SK-N-SH (cell line): ENCODE results near the gene ELOVL4. TPM values are rescaled to one million over a fixed set of nuclear protein-coding genes. Genes with fewer than 3 reads are reported as not detected.

Source experiments
- CTCF ChIA-PET: fragments of 300-600, 350-600 bp; formaldehyde crosslinking; extraction: SDS; loops from one replicate; lab custom pipeline; 2021; lab: Yijun Ruan, JAX
- POLR2A ChIA-PET: fragments of 350-600 bp; sonication (Branson Sonifier 250); formaldehyde crosslinking; extraction: SDS; loops from one replicate; lab custom pipeline; 2020; ENCODE audit warnings: antibody characterized with exemption, inconsistent platforms; lab: Yijun Ruan, JAX
- DNase-seq: peaks from one replicate; pipeline ENCODE4 v3.0.0; 2012
- H2AFZ ChIP-seq: fragments of 200-600 bp; sonication (generic); 2 replicates; pipeline ENCODE4 v1.8.1; 2016; ENCODE audit warnings: antibody characterized with exemption, mild to moderate bottlenecking, low read depth
- H3F3A ChIP-seq: fragments of 200-600 bp; sonication (generic); replicated peaks from 2 replicates; pipeline ENCODE3; 2016; ENCODE audit warnings: antibody characterized with exemption, mild to moderate bottlenecking; ENCODE audit not compliant: insufficient read depth
- H3K27ac ChIP-seq, 2 experiments: fragments of 200-500 bp in 1 of 2; fragments of 200-600 bp in 1 of 2; sonication (Bioruptor generic) in 1 of 2; sonication (generic), shearing (Covaris generic) in 1 of 2; 2 replicates each; pipeline versions ENCODE4 v1.5.1 to v1.6.1; 2014 to 2016; ENCODE audit warnings: low read depth in 2 of 2, inconsistent platforms in 1 of 2, low read length in 1 of 2, mild to moderate bottlenecking in 1 of 2, mixed read lengths in 1 of 2
- H3K27me3 ChIP-seq: fragments of 200-600 bp; sonication (generic), shearing (Covaris generic); 2 replicates; pipeline ENCODE4 v1.6.1; 2016; ENCODE audit warnings: mixed run types; ENCODE audit not compliant: insufficient read depth
- H3K36me3 ChIP-seq, 2 experiments: fragments of 200-500 bp in 1 of 2; fragments of 200-600 bp in 1 of 2; sonication (Bioruptor generic) in 1 of 2; sonication (generic) in 1 of 2; replicated peaks in 1 of 2; 2 replicates each; pipeline versions ENCODE3 to v1.5.1; 2014 to 2016; ENCODE audit warnings: low read length in 1 of 2, mild to moderate bottlenecking in 1 of 2; ENCODE audit not compliant: insufficient read depth in 2 of 2, control insufficient read depth in 1 of 2
- H3K4me1 ChIP-seq, 2 experiments: fragments of 200-500 bp in 1 of 2; fragments of 200-600 bp in 1 of 2; sonication (Bioruptor generic) in 1 of 2; sonication (generic), shearing (Covaris generic) in 1 of 2; 2 replicates each; pipeline versions ENCODE4 v1.5.1 to v1.6.1; 2014 to 2016; ENCODE audit warnings: low read depth in 1 of 2, low read length in 1 of 2, mixed run types in 1 of 2; ENCODE audit not compliant: insufficient read depth in 2 of 2, control insufficient read depth in 1 of 2
- H3K4me2 ChIP-seq: fragments of 200-600 bp; sonication (generic), shearing (Covaris generic); 2 replicates; pipeline ENCODE4 v1.6.1; 2017; ENCODE audit warnings: mixed run types
- H3K4me3 ChIP-seq, 2 experiments: fragments of 200-500 bp in 1 of 2; fragments of 200-600 bp in 1 of 2; sonication (Bioruptor generic) in 1 of 2; sonication (generic), shearing (Covaris generic) in 1 of 2; 2 replicates each; pipeline versions ENCODE4 v1.5.1 to v1.8.1; 2014 to 2016; ENCODE audit warnings: low read depth in 2 of 2, inconsistent platforms in 1 of 2, low read length in 1 of 2, mild to moderate bottlenecking in 1 of 2, mixed read lengths in 1 of 2, moderate library complexity in 1 of 2
- H3K79me2 ChIP-seq: fragments of 200-600 bp; sonication (generic); 2 replicates; pipeline ENCODE4 v1.8.1; 2017; ENCODE audit warnings: mild to moderate bottlenecking; ENCODE audit not compliant: insufficient read depth
- H3K9ac ChIP-seq: fragments of 200-600 bp; sonication (generic); 2 replicates; pipeline ENCODE4 v1.6.1; 2017; ENCODE audit warnings: mixed run types
- H3K9me2 ChIP-seq: fragments of 200-600 bp; sonication (generic); 2 replicates; pipeline ENCODE4 v1.6.1; 2017; ENCODE audit warnings: mixed run types
- H3K9me3 ChIP-seq: fragments of 200-600 bp; sonication (generic); 2 replicates; pipeline ENCODE4 v1.6.1; 2017; ENCODE audit warnings: mixed run types, mild to moderate bottlenecking, moderate library complexity
- H4K20me1 ChIP-seq: fragments of 200-600 bp; sonication (generic); 2 replicates; pipeline ENCODE4 v1.6.1; 2017; ENCODE audit warnings: mild to moderate bottlenecking, mixed run types; ENCODE audit not compliant: insufficient read depth
- EP300 ChIP-seq, 2 experiments: IDR thresholded peaks; 2 replicates each; pipeline versions ENCODE4 v1.4.0 to v1.6.1; 2012; ENCODE audit warnings: borderline replicate concordance in 1 of 2, low read depth in 1 of 2, low read length in 1 of 2
- FOXJ3 ChIP-seq: sonication (generic); formaldehyde crosslinking; IDR thresholded peaks from 2 replicates; pipeline ENCODE4 v1.5.1; 2020; ENCODE audit warnings: mild to moderate bottlenecking, missing genetic modification reagents
- GATA2 ChIP-seq: sonication (generic); formaldehyde crosslinking; IDR thresholded peaks from 2 replicates; pipeline ENCODE4 v1.5.0; 2020; ENCODE audit warnings: mild to moderate bottlenecking, missing genetic modification reagents
- MEF2A ChIP-seq: IDR thresholded peaks from 2 replicates; pipeline ENCODE4 v1.4.0; 2012; ENCODE audit warnings: low read depth, borderline replicate concordance
- MXI1 ChIP-seq: IDR thresholded peaks from 2 replicates; pipeline ENCODE4 v1.6.1; 2012; ENCODE audit warnings: mild to moderate bottlenecking, low read depth, low read length, improper control_type of control experiment
- RCOR1 ChIP-seq: fragments of 150-350 bp; IDR thresholded peaks from 2 replicates; pipeline ENCODE4 v1.6.1; 2017; ENCODE audit warnings: antibody characterized with exemption, low read length
- RFX5 ChIP-seq: IDR thresholded peaks from 2 replicates; pipeline ENCODE4 v1.6.1; 2012; ENCODE audit warnings: mild to moderate bottlenecking, improper control_type of control experiment, low read length
- SIN3A ChIP-seq: IDR thresholded peaks from 2 replicates; pipeline ENCODE4 v1.6.1; 2012; ENCODE audit warnings: low read depth, mild to moderate bottlenecking, low read length, moderate library complexity, borderline replicate concordance
- TAF1 ChIP-seq: IDR thresholded peaks from 2 replicates; pipeline ENCODE4 v1.6.1; 2012; ENCODE audit warnings: low read depth, mild to moderate bottlenecking, low read length, moderate library complexity, borderline replicate concordance
- TCF12 ChIP-seq: IDR thresholded peaks from 2 replicates; pipeline ENCODE4 v1.4.0; 2012
- YY1 ChIP-seq: IDR thresholded peaks from 2 replicates; pipeline ENCODE4 v1.4.0; 2012; ENCODE audit warnings: low read depth, mild to moderate bottlenecking
- ZBTB33 ChIP-seq: IDR thresholded peaks from 2 replicates; pipeline ENCODE4 v1.4.0; 2012; ENCODE audit warnings: low read depth, borderline replicate concordance
- WGBS: methylation state at CpG from one replicate; pipeline ENCODE4 v1.1.6; 2017; ENCODE audit warnings: low lambda C conversion rate; 5-methylcytosine and 5-hydroxymethylcytosine counted together
- polyA plus RNA-seq, 3 experiments: library from polyadenylated mRNA; depleted of rRNA; stranded (reverse); fragments of >200 nt; gene quantifications; 2 replicates each; pipeline ENCODE4 v1.2.3, GENCODE V29; 2012
- TF ChIP-seq, protein P1 (sequence below): fragments of 200-600 bp; sonication (generic); IDR thresholded peaks from 2 replicates; pipeline ENCODE4 v1.6.1; 2017; ENCODE audit warnings: antibody characterized with exemption, mild to moderate bottlenecking, moderate library complexity
- TF ChIP-seq, protein P2 (sequence below): IDR thresholded peaks from 2 replicates; pipeline ENCODE4 v1.4.0; 2012; ENCODE audit warnings: low read depth
- TF ChIP-seq, protein P3 (sequence below): IDR thresholded peaks from 2 replicates; pipeline ENCODE4 v1.4.0; 2012; ENCODE audit warnings: low read depth, borderline replicate concordance

Gene ELOVL4
- polyA plus RNA-seq, 1 of the 3 experiments (the other 2 are of a cell fraction): 1.9 TPM

DNA sequence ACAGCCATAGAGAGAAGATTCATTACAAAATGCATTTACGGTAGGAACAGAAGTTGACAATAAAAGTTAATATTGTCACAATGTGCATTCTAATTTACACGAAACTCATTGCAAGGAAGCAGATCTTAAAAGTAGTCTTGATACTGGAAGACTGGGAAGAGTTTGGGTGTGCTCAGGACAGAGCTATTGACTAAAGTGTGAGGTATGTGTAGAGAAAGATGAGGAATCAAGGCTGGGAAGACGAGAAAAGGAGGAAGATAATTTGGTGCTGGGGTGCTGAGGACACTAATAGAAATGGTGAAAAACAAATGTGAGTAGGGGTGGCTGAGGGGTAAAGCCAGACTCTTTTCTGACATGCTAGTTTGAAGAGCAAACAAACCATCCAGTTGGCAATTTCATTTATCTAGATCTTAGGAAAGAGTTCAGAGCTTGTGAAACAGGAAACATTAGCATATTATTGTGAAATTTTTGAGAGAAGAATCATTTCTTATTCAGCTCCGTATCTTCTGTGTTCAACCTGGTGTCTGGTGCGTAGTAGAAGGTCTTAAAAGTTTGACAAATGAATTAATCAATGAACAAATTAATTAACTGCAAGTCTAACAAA lies 72.7 kb downstream of the ELOVL4 start:
- H3K4me1 ChIP-seq: peaks cover 0 to 5% of the 10 kb centered on the region in 2 experiments; a peak in 1 of 4 replicates
- no peak overlapping the region for H3K4me2 ChIP-seq
- H3K9me2 ChIP-seq: no peaks in the 10 kb centered on the region
- no peak for TF ChIP-seq EP300 (IDR thresholded peaks at IDR 0.05; ENCODE audit: borderline replicate concordance in 1 of 2, low read depth in 1 of 2, low read length in 1 of 2)
- TF ChIP-seq YY1: no peak
- no peak for TF ChIP-seq RFX5
- TF ChIP-seq, protein P1, sequence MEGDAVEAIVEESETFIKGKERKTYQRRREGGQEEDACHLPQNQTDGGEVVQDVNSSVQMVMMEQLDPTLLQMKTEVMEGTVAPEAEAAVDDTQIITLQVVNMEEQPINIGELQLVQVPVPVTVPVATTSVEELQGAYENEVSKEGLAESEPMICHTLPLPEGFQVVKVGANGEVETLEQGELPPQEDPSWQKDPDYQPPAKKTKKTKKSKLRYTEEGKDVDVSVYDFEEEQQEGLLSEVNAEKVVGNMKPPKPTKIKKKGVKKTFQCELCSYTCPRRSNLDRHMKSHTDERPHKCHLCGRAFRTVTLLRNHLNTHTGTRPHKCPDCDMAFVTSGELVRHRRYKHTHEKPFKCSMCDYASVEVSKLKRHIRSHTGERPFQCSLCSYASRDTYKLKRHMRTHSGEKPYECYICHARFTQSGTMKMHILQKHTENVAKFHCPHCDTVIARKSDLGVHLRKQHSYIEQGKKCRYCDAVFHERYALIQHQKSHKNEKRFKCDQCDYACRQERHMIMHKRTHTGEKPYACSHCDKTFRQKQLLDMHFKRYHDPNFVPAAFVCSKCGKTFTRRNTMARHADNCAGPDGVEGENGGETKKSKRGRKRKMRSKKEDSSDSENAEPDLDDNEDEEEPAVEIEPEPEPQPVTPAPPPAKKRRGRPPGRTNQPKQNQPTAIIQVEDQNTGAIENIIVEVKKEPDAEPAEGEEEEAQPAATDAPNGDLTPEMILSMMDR: no peak
- TF ChIP-seq TAF1: no peak
- no peak for TF ChIP-seq MXI1
- TF ChIP-seq RCOR1: no peak
- no peak for TF ChIP-seq SIN3A
- TF ChIP-seq GATA2 (CRISPR knock-in tag): no peak
- TF ChIP-seq FOXJ3 (CRISPR knock-in tag): no peak
- POLR2A ChIA-PET: no interaction called here
- DNase-seq: no peak
- no peaks in the 10 kb centered on the region for H3K27me3 ChIP-seq
- H3K79me2 ChIP-seq: no peaks in the 10 kb centered on the region
- CTCF ChIA-PET: interaction anchor here (0.8 to 1.8 kb wide), 4 partner anchors 12 to 161 kb away, joined by 3 to 4 read pairs (median 4); no protein-coding TSS in a partner anchor
- H3K9ac ChIP-seq: no peak overlapping the region
- no peak overlapping the region; the same call in 1 of the 2 replicates for H2AFZ ChIP-seq
- H3K4me3 ChIP-seq: no peak overlapping the region
- no peak overlapping the region for H3K27ac ChIP-seq
- H3F3A ChIP-seq: no peaks in the 10 kb centered on the region
- H3K36me3 ChIP-seq: no peaks in the 10 kb centered on the region
- no peaks in the 10 kb centered on the region for H4K20me1 ChIP-seq
- no peaks in the 10 kb centered on the region for H3K9me3 ChIP-seq
- WGBS: 51% methylated on average over 5 of the region's 5 CpGs

GRCh38 chr6:79872986-79873385 lies 74.4 kb downstream of the ELOVL4 start:
- H3K27me3 ChIP-seq: no peaks in the 10 kb centered on the region
- CTCF ChIA-PET: interaction anchor here (0.7 to 1.8 kb wide), 5 partner anchors 17 to 406 kb away, joined by 3 to 5 read pairs (median 4); no protein-coding TSS in a partner anchor
- no peak overlapping the region for H3K9ac ChIP-seq
- H3K9me3 ChIP-seq: no peaks in the 10 kb centered on the region
- H3K4me1 ChIP-seq: peaks cover 0 to 8% of the 10 kb centered on the region in 2 experiments; a peak in 2 of 4 replicates
- H2AFZ ChIP-seq: no peak overlapping the region
- no peaks in the 10 kb centered on the region for H3K79me2 ChIP-seq
- no peaks in the 10 kb centered on the region for H3K9me2 ChIP-seq
- WGBS: 64% methylated on average over 2 of the region's 2 CpGs
- no peak overlapping the region for H3K27ac ChIP-seq
- H3K36me3 ChIP-seq: no peaks in the 10 kb centered on the region
- no peak overlapping the region for H3K4me3 ChIP-seq
- TF ChIP-seq, protein P2, sequence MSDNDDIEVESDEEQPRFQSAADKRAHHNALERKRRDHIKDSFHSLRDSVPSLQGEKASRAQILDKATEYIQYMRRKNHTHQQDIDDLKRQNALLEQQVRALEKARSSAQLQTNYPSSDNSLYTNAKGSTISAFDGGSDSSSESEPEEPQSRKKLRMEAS: no peak
- TF ChIP-seq TAF1 (no peak), MEF2A (no peak), SIN3A (no peak), RCOR1 (no peak), RFX5 (no peak), ZBTB33 (no peak), MXI1 (no peak), TCF12 (no peak)
- TF ChIP-seq, protein P3, sequence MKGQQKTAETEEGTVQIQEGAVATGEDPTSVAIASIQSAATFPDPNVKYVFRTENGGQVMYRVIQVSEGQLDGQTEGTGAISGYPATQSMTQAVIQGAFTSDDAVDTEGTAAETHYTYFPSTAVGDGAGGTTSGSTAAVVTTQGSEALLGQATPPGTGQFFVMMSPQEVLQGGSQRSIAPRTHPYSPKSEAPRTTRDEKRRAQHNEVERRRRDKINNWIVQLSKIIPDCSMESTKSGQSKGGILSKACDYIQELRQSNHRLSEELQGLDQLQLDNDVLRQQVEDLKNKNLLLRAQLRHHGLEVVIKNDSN: no peak
- POLR2A ChIA-PET: no interaction called here
- H3K4me2 ChIP-seq: no peak overlapping the region
- H3F3A ChIP-seq: no peaks in the 10 kb centered on the region
- no peak for DNase-seq
- H4K20me1 ChIP-seq: no peaks in the 10 kb centered on the region
